Osteocyte (in vitro differentiated cells): ENCODE measurements around the gene PPOX. TPM values are rescaled to one million over a fixed set of nuclear protein-coding genes. Genes with fewer than 3 reads are reported as not detected.
A peak's percentile ranks its signal among the peaks of the same experiment; 100 is the strongest.

ENCODE experiments used
- DNase-seq: peaks from one replicate; pipeline ENCODE4 v3.0.0; 2021; ENCODE audit warnings: mixed read lengths; ENCODE audit not compliant: unreplicated experiment; ENCODE audit errors: extremely low spot score
- H3K27ac Mint-ChIP-seq: one replicate; pipeline ENCODE4 v1.8.0; 2021; ENCODE audit warnings: mild to moderate bottlenecking, mixed read lengths; ENCODE audit not compliant: unreplicated experiment
- H3K27me3 Mint-ChIP-seq: one replicate; pipeline ENCODE4 v1.8.0; 2021; ENCODE audit warnings: mixed read lengths; ENCODE audit not compliant: unreplicated experiment
- H3K36me3 Mint-ChIP-seq: one replicate; pipeline ENCODE4 v1.8.0; 2021; ENCODE audit warnings: mixed read lengths; ENCODE audit not compliant: unreplicated experiment
- H3K4me1 Mint-ChIP-seq: one replicate; pipeline ENCODE4 v1.8.0; 2021; ENCODE audit warnings: mixed read lengths; ENCODE audit not compliant: unreplicated experiment
- H3K4me3 Mint-ChIP-seq: one replicate; pipeline ENCODE4 v1.8.0; 2021; ENCODE audit warnings: mild to moderate bottlenecking, moderate library complexity, mixed read lengths; ENCODE audit not compliant: unreplicated experiment
- H3K9me3 Mint-ChIP-seq: one replicate; pipeline ENCODE4 v1.8.0; 2021; ENCODE audit warnings: mixed read lengths; ENCODE audit not compliant: unreplicated experiment
- CTCF ChIP-seq: fragments of 200-600 bp; sonication (generic); IDR thresholded peaks from 2 replicates; pipeline ENCODE4 v1.5.0; 2021; ENCODE audit warnings: antibody characterized with exemption, mild to moderate bottlenecking, moderate library complexity
- long read RNA-seq: library from polyadenylated mRNA; unstranded; transcript quantifications from one replicate; pipeline ENCODE4 v2.0.0, GENCODE V29; 2021
- total RNA-seq: library from RNA; stranded (reverse); gene quantifications from 2 replicates; pipeline ENCODE4 v1.2.1, GENCODE V29; 2021

PPOX gene
- 37.1 and 37.9 TPM in 2 replicates for total RNA-seq
- long read RNA-seq, transcript PPOX-202 (13 exons, 1,740 nt): major isoform, 6 of 36 reads
- long read RNA-seq, partial matches to known transcripts: 5 of 36 reads
- long read RNA-seq, other reads (novel, unspliced or antisense): 23 of 36 reads

GRCh38 chr1:161165742-161166668 lies at the start of gene PPOX:
Gene PPOX (plus strand): TSS chr1:161166426. CDS start chr1:161166848, 422 bp downstream.
- H3K36me3 Mint-ChIP-seq: peaks cover 19% of the 10 kb centered on the region
- peak within 1 kb of the TSS; percentile 90 for H3K4me3 Mint-ChIP-seq
- no peaks in the 10 kb centered on the region for H3K27me3 Mint-ChIP-seq
- peak within 1 kb of the TSS; percentile 100 for H3K27ac Mint-ChIP-seq
- no peaks in the 10 kb centered on the region for H3K9me3 Mint-ChIP-seq
- peak; percentile 61 for TF ChIP-seq CTCF
- peaks cover 34% of the 10 kb centered on the region for H3K4me1 Mint-ChIP-seq
- DNase-seq: peak; percentile 97

GRCh38 chr1:161117759-161118581 lies 48.3 kb upstream of the PPOX start, which contains the start of the genes NIT1 and PFDN2:
Gene NIT1 (plus strand): TSS chr1:161118105. CDS start chr1:161118177, 72 bp downstream.
Gene PFDN2 (minus strand): TSS chr1:161118037. CDS start chr1:161118026, 11 bp downstream.
- peaks cover 25% of the 10 kb centered on the region for H3K36me3 Mint-ChIP-seq
- peak within 1 kb of the TSS; percentile 94 for H3K27ac Mint-ChIP-seq
- H3K27me3 Mint-ChIP-seq: no peaks in the 10 kb centered on the region
- H3K9me3 Mint-ChIP-seq: no peaks in the 10 kb centered on the region
- DNase-seq: peak; percentile 94
- TF ChIP-seq CTCF: no peak
- H3K4me3 Mint-ChIP-seq: peak within 1 kb of the TSS; percentile 94
- H3K4me1 Mint-ChIP-seq: peaks cover 48% of the 10 kb centered on the region

GRCh38 chr1:161119092-161119903 lies 46.9 kb upstream of the PPOX start:
- Mint-ChIP-seq H3K9me3 (no peaks in the 10 kb centered on the region), H3K27me3 (no peaks in the 10 kb centered on the region), H3K4me3 (peak overlapping the region; percentile 94), H3K4me1 (peaks cover 41% of the 10 kb centered on the region), H3K36me3 (peaks cover 28% of the 10 kb centered on the region), H3K27ac (peak overlapping the region; percentile 94)
- no peak for DNase-seq
- peak; percentile 43 for TF ChIP-seq CTCF

- peaks cover 33% of the 10 kb centered on the region for H3K36me3 Mint-ChIP-seq
- no peak for TF ChIP-seq CTCF
- no peak overlapping the region for H3K27ac Mint-ChIP-seq
- DNase-seq: no peak
- H3K27me3 Mint-ChIP-seq: no peaks in the 10 kb centered on the region
- peaks cover 32% of the 10 kb centered on the region for H3K4me1 Mint-ChIP-seq
- no peaks in the 10 kb centered on the region for H3K9me3 Mint-ChIP-seq
- no peak overlapping the region for H3K4me3 Mint-ChIP-seq
Observed at GRCh38 chr1:161121042-161121650, 45.1 kb upstream of the PPOX start.
